HG02852 (cell line): Measurements from ENCODE around the gene GOLGA8N.

Experiments used
- ATAC-seq: cut with Tn5 transposase; IDR thresholded peaks from one replicate; pipeline ENCODE4 v1.9.1; 2021; ENCODE audit warnings: mild to moderate bottlenecking, moderate library complexity; ENCODE audit not compliant: unreplicated experiment

The GOLGA8N gene

GRCh38 chr15:32649342-32649741, 56.1 kb downstream of the GOLGA8N start:
- no peak for ATAC-seq

DNA sequence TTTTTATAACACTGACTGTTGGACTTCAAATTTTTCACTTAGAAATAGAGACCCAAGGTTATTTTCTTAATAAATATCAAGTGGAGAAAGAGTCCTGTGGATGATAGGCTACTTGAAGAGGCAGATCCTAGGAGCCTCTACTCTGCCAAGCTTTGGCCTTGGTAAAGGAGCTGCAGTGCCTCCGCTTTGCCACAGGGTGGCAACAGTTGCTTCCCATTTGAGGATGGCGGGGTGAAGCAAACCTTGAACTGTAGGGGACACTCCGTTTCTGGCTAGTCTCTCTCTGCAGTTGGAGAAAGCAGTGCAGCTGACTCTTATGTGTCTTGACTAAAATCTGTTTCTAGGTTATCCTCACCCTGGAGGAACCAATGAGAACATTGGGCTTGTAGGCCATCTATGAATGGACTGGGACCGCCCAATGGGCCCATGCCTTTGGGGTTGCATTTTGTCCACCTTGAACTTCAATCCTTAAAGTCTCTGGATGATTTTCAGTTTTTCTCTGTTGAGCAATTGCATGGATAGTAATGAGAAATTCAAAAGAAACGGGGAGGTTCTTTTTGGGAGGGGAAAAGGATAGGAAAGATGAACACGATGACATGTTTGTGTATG, 58.1 kb downstream of the GOLGA8N start:
- ATAC-seq = no peak

DNA sequence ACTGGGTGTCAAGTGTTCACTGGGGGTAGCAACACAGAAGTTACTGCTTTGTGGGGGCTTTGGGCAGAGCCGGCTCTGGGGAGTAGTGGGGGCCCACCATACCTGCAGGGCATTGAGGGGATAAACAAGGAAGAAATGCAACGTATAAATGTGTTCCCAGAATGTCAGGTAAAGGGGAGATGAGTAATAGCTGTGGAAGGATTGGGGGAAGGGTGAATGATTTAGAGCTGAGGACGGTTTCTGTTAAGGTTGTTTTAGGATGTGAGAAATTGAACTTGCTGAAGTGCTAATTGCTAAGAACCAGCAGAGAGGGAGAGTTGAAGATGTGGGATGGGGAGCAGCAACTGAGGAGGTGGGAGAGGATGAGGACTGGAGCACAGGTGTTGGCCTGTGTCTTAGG, 58.9 kb downstream of the GOLGA8N start:
- ATAC-seq = no peak

GRCh38 chr15:32656091-32656490, 62.8 kb downstream of the GOLGA8N start:
- no peak for ATAC-seq

DNA sequence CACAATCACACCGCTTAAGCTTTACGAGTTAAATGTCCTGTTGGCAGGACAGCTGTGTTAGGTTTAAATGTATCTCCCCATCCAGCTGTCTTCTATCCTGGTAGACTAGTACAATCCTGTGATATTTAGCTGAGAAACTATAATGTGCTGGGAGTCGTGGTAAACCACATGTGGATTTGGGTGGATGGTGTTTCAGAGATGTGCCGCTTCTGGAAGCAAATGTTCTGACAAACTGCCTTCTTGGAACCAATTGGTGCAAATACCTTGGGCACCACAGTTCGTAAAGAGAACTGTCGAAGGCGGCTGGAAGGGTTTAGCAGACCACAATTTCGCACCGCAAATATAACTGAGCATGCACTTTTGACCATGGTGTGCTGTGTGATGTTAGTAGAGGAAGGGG, 63.2 kb downstream of the GOLGA8N start:
- no peak for ATAC-seq
